Left renal pelvis (tissue), 4 donors: Measurements from ENCODE around the gene ABCF3. TPM values are rescaled to one million over a fixed set of nuclear protein-coding genes. Genes with fewer than 3 reads are reported as not detected.

Experiments
- polyA plus RNA-seq, 4 donors: library from polyadenylated mRNA; unstranded; fragments of 120-200 nt; gene quantifications; one replicate each; pipeline ENCODE4 v1.2.1, GENCODE V29; 2013; ENCODE audit not compliant: insufficient read length in 4 of 4

The ABCF3 gene
- polyA plus RNA-seq, 4 donors, result 48.8 to 77.4 (median 59.0) TPM

Other genes starting within 250 kb of the ABCF3 start
- gene ABCC5, start 168.3 kb upstream of the ABCF3 start, polyA plus RNA-seq, result 10 to 100 TPM; 45.2 to 77.9 (median 54.8) TPM
- not detected for gene HTR3D, start 154.5 kb upstream of the ABCF3 start, polyA plus RNA-seq
- not detected for gene HTR3C, start 133.2 kb upstream of the ABCF3 start, polyA plus RNA-seq
- gene HTR3E, start 89.1 kb upstream of the ABCF3 start, polyA plus RNA-seq, result under 1 TPM in 1 of 4 donors, not detected in 3; 0.11 TPM
- gene EIF2B5, start 50.8 kb upstream of the ABCF3 start, polyA plus RNA-seq, result 10 to 100 TPM; 36.0 to 57.9 (median 48.4) TPM
- gene DVL3, start 30.8 kb upstream of the ABCF3 start, polyA plus RNA-seq, result 10 to 100 TPM; 61.4 to 91.9 (median 81.3) TPM
- 100 to 1,000 TPM; 262 to 377 (median 336) TPM for gene AP2M1, start 11.3 kb upstream of the ABCF3 start, polyA plus RNA-seq
- 1 to 10 TPM in 3 of 4 donors, under 1 TPM in 1; 0.29 to 2.3 (median 1.6) TPM for gene VWA5B2, start 43.4 kb downstream of the ABCF3 start, polyA plus RNA-seq
- 10 to 100 TPM; 23.6 to 39.8 (median 32.5) TPM for gene ALG3, start 62.8 kb downstream of the ABCF3 start, polyA plus RNA-seq
- gene EEF1AKMT4, start 63.5 kb downstream of the ABCF3 start, polyA plus RNA-seq, result 1 to 10 TPM; 1.9 to 3.4 (median 2.5) TPM
- gene CAMK2N2, start 75.4 kb downstream of the ABCF3 start, polyA plus RNA-seq, result under 1 TPM; 0.14 to 0.48 (median 0.20) TPM
- gene ECE2, start 89.8 kb downstream of the ABCF3 start, polyA plus RNA-seq, result not detected
- 100 to 1,000 TPM; 159 to 216 (median 201) TPM for gene PSMD2, start 113.0 kb downstream of the ABCF3 start, polyA plus RNA-seq
- 100 to 1,000 TPM; 142 to 203 (median 171) TPM for gene EIF4G1, start 128.4 kb downstream of the ABCF3 start, polyA plus RNA-seq
- 10 to 100 TPM in 3 of 4 donors, 1 to 10 TPM in 1; 9.7 to 13.4 (median 12.2) TPM for gene FAM131A, start 151.4 kb downstream of the ABCF3 start, polyA plus RNA-seq
- 10 to 100 TPM in 2 of 4 donors, 1 to 10 TPM in 2; 7.9 to 15.4 (median 9.6) TPM for gene CLCN2, start 175.4 kb downstream of the ABCF3 start, polyA plus RNA-seq
- 100 to 1,000 TPM in 2 of 4 donors, 10 to 100 TPM in 2; 57.9 to 114 (median 92.8) TPM for gene POLR2H, start 175.5 kb downstream of the ABCF3 start, polyA plus RNA-seq
- gene THPO, start 192.0 kb downstream of the ABCF3 start, polyA plus RNA-seq, result 1 to 10 TPM; 1.6 to 2.5 (median 2.1) TPM
- gene CHRD, start 193.9 kb downstream of the ABCF3 start, polyA plus RNA-seq, result 10 to 100 TPM; 12.4 to 17.2 (median 14.5) TPM